H1 (cell line): Measurements from ENCODE around the gene TPPP2.

Experiments used
- CEBPB ChIP-seq: IDR thresholded peaks from 2 replicates; pipeline ENCODE4 v1.6.1; 2012; ENCODE audit warnings: low read depth, low read length
- CREB1 ChIP-seq: IDR thresholded peaks from 2 replicates; pipeline ENCODE4 v1.6.1; 2012; ENCODE audit warnings: inconsistent platforms
- EP300 ChIP-seq, 2 experiments: IDR thresholded peaks; 1 replicate in 1 of 2; 2 replicates in 1 of 2; pipeline ENCODE4 v1.6.1; 2011 to 2012; ENCODE audit warnings: low read depth in 2 of 2, low read length in 2 of 2, mild to moderate bottlenecking in 2 of 2, borderline replicate concordance in 1 of 2, inconsistent platforms in 1 of 2, moderate library complexity in 1 of 2
- EZH2 ChIP-seq: fragments of 200-600 bp; sonication (generic); IDR thresholded peaks from 2 replicates; pipeline ENCODE4 v1.7.1; 2012; ENCODE audit warnings: low read depth, mild to moderate bottlenecking, moderate library complexity, low read length, inconsistent platforms; ENCODE audit not compliant: severe bottlenecking
- HDAC2 ChIP-seq, 2 experiments: fragments of 300-600 bp in 1 of 2; sonication (generic) in 1 of 2; IDR thresholded peaks; 2 replicates each; pipeline ENCODE4 v1.6.1; 2011 to 2012; ENCODE audit warnings: low read depth in 2 of 2, low read length in 2 of 2, mild to moderate bottlenecking in 2 of 2, moderate library complexity in 2 of 2, borderline replicate concordance in 1 of 2, inconsistent platforms in 1 of 2
- POLR2A ChIP-seq, 2 experiments: IDR thresholded peaks; 1 replicate in 1 of 2; 2 replicates in 1 of 2; pipeline ENCODE4 v1.6.1; 2011; ENCODE audit warnings: low read depth in 2 of 2, low read length in 2 of 2, mild to moderate bottlenecking in 2 of 2; ENCODE audit errors: control extremely low read depth in 1 of 2
- SP2 ChIP-seq: IDR thresholded peaks from 2 replicates; pipeline ENCODE4 v1.6.1; 2012; ENCODE audit warnings: mild to moderate bottlenecking, low read length, inconsistent platforms
- SP4 ChIP-seq: IDR thresholded peaks from 2 replicates; pipeline ENCODE4 v1.6.1; 2012; ENCODE audit warnings: low read length, inconsistent platforms
- ZNF274 ChIP-seq: IDR thresholded peaks from 2 replicates; pipeline ENCODE4 v1.7.0; 2012; ENCODE audit warnings: low read length, borderline replicate concordance; ENCODE audit errors: extremely low read depth
- TF ChIP-seq, protein P1 (sequence below), 3 experiments: IDR thresholded peaks; 1 replicate in 2 of 3; 2 replicates in 1 of 3; pipeline versions ENCODE4 v1.5.1 to v1.6.1; 2011; ENCODE audit warnings: low read length in 3 of 3, mild to moderate bottlenecking in 3 of 3, inconsistent platforms in 2 of 3, low read depth in 1 of 3, moderate library complexity in 1 of 3; ENCODE audit not compliant: insufficient read depth in 1 of 3; ENCODE audit errors: control extremely low read depth in 1 of 3
- TF ChIP-seq, protein P2 (sequence below): IDR thresholded peaks from 2 replicates; pipeline ENCODE4 v1.6.1; 2012; ENCODE audit warnings: inconsistent platforms

DNA sequence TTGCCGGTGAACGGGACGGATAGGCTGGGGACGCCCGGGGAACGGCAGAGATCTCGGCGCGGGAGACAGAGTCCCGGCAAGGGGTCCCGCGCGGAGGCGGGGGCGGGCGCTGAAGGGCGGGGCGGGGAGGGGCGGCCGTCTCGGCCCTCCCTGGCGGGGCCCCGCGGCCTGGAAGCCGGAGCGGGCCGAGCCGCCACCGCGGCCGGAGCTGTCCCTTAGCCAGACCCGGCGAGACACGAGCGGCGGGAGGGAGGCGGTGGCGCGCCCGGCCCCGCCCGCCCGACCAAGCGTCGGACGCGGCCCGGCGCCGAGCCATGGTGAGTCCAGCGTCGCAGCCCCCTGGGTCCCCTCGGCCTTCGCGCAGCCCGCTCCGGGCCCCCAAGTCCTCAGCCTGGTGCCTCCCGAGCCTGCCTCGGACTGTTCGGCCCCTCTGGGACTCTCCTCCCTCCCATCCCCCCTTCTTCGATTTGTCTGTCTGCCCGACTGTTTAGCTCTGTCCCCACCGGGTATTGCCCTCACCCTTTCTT lies 40.1 kb downstream of the TPPP2 start, which contains the start of gene ARHGEF40:
- TF ChIP-seq, protein P1, sequence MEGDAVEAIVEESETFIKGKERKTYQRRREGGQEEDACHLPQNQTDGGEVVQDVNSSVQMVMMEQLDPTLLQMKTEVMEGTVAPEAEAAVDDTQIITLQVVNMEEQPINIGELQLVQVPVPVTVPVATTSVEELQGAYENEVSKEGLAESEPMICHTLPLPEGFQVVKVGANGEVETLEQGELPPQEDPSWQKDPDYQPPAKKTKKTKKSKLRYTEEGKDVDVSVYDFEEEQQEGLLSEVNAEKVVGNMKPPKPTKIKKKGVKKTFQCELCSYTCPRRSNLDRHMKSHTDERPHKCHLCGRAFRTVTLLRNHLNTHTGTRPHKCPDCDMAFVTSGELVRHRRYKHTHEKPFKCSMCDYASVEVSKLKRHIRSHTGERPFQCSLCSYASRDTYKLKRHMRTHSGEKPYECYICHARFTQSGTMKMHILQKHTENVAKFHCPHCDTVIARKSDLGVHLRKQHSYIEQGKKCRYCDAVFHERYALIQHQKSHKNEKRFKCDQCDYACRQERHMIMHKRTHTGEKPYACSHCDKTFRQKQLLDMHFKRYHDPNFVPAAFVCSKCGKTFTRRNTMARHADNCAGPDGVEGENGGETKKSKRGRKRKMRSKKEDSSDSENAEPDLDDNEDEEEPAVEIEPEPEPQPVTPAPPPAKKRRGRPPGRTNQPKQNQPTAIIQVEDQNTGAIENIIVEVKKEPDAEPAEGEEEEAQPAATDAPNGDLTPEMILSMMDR (IDR thresholded peaks at IDR 0.05; ENCODE audit: control extremely low read depth in 1 of 3, insufficient read depth in 1 of 3, low read depth in 1 of 3, low read length in 3 of 3) = no peak
- TF ChIP-seq CEBPB (no peak), POLR2A (IDR thresholded peaks at IDR 0.05; ENCODE audit: control extremely low read depth in 1 of 2, low read depth in 2 of 2, low read length in 2 of 2) (0 out of 3 replicates have a peak, but pooled peaks of 1 of the 2 experiments have one; percentile 16), EP300 (IDR thresholded peaks at IDR 0.05; ENCODE audit: borderline replicate concordance in 1 of 2, low read depth in 2 of 2, low read length in 2 of 2) (no peak), SP2 (no peak), ZNF274 (no peak), SP4 (no peak), EZH2 (no peak), CREB1 (no peak), HDAC2 (IDR thresholded peaks at IDR 0.05; ENCODE audit: borderline replicate concordance in 1 of 2, low read depth in 2 of 2, low read length in 2 of 2) (no peak; a peak in 1 of 4 replicates)
- TF ChIP-seq, protein P2, sequence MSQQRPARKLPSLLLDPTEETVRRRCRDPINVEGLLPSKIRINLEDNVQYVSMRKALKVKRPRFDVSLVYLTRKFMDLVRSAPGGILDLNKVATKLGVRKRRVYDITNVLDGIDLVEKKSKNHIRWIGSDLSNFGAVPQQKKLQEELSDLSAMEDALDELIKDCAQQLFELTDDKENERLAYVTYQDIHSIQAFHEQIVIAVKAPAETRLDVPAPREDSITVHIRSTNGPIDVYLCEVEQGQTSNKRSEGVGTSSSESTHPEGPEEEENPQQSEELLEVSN = no peak
